ENCODE data around the gene ACACA.

The ACACA gene

GRCh38 chr17:37179893-37180292 is 226.7 kb downstream of the ACACA start:
- Histone ChIP-seq H3K9me2 (replicated peaks; ENCODE audit: insufficient read depth, low read length) (no peaks in the 10 kb centered on the region), H3K4me3 (ENCODE audit: low read length) (no peak overlapping the region), H2AFZ (ENCODE audit: low read length) (no peak overlapping the region), H3K9ac (ENCODE audit: low read length) (no peak overlapping the region), H3K27ac (ENCODE audit: low read length) (no peak overlapping the region), H3K27me3 (replicated peaks; ENCODE audit: insufficient read depth, low read length) (no peaks in the 10 kb centered on the region), H3K9me3 (replicated peaks; ENCODE audit: insufficient read depth, low read length) (no peaks in the 10 kb centered on the region), H3K79me2 (ENCODE audit: low read length) (no peaks in the 10 kb centered on the region), H3K4me1 (ENCODE audit: low read length) (no peaks in the 10 kb centered on the region), H4K20me1 (ENCODE audit: insufficient read depth, low read length) (no peaks in the 10 kb centered on the region), H3F3A (ENCODE audit: insufficient read depth, low read length) (no peaks in the 10 kb centered on the region), H3K4me2 (ENCODE audit: low read depth, low read length) (no peak overlapping the region), H3K36me3 (replicated peaks; ENCODE audit: insufficient read depth, low read length) (peaks cover 3% of the 10 kb centered on the region)
- DNase-seq: no peak
- no peak for TF ChIP-seq EZH2phosphoT487 (IDR thresholded peaks at IDR 0.05; ENCODE audit: low read length)
- TF ChIP-seq, protein P1, sequence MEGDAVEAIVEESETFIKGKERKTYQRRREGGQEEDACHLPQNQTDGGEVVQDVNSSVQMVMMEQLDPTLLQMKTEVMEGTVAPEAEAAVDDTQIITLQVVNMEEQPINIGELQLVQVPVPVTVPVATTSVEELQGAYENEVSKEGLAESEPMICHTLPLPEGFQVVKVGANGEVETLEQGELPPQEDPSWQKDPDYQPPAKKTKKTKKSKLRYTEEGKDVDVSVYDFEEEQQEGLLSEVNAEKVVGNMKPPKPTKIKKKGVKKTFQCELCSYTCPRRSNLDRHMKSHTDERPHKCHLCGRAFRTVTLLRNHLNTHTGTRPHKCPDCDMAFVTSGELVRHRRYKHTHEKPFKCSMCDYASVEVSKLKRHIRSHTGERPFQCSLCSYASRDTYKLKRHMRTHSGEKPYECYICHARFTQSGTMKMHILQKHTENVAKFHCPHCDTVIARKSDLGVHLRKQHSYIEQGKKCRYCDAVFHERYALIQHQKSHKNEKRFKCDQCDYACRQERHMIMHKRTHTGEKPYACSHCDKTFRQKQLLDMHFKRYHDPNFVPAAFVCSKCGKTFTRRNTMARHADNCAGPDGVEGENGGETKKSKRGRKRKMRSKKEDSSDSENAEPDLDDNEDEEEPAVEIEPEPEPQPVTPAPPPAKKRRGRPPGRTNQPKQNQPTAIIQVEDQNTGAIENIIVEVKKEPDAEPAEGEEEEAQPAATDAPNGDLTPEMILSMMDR (IDR thresholded peaks at IDR 0.05; ENCODE audit: low read length): no peak
- TF ChIP-seq EZH2 (optimal IDR thresholded peaks at IDR 0.05; ENCODE audit: low read depth, low read length): no peak

GRCh38 chr17:37177254-37177870 is 229.3 kb downstream of the ACACA start:
- Histone ChIP-seq H3K9me2 (replicated peaks; ENCODE audit: insufficient read depth, low read length) (no peaks in the 10 kb centered on the region), H3K9ac (ENCODE audit: low read length) (no peak overlapping the region), H4K20me1 (ENCODE audit: insufficient read depth, low read length) (no peaks in the 10 kb centered on the region), H3K4me2 (ENCODE audit: low read depth, low read length) (no peak overlapping the region), H3K27me3 (replicated peaks; ENCODE audit: insufficient read depth, low read length) (no peaks in the 10 kb centered on the region), H3K36me3 (replicated peaks; ENCODE audit: insufficient read depth, low read length) (peaks cover 3% of the 10 kb centered on the region), H2AFZ (ENCODE audit: low read length) (no peak overlapping the region), H3K4me1 (ENCODE audit: low read length) (no peaks in the 10 kb centered on the region), H3K9me3 (replicated peaks; ENCODE audit: insufficient read depth, low read length) (no peaks in the 10 kb centered on the region), H3K27ac (ENCODE audit: low read length) (no peak overlapping the region), H3K79me2 (ENCODE audit: low read length) (no peaks in the 10 kb centered on the region), H3F3A (ENCODE audit: insufficient read depth, low read length) (no peaks in the 10 kb centered on the region), H3K4me3 (ENCODE audit: low read length) (no peak overlapping the region)
- no peak for DNase-seq
- TF ChIP-seq, protein P1 (IDR thresholded peaks at IDR 0.05; ENCODE audit: low read length): no peak
- TF ChIP-seq EZH2phosphoT487 (IDR thresholded peaks at IDR 0.05; ENCODE audit: low read length) (no peak), EZH2 (optimal IDR thresholded peaks at IDR 0.05; ENCODE audit: low read depth, low read length) (no peak)

GRCh38 chr17:37176723-37177122 is 229.9 kb downstream of the ACACA start:
- Histone ChIP-seq H3K27ac (ENCODE audit: low read length) (no peak overlapping the region), H3K9ac (ENCODE audit: low read length) (no peak overlapping the region), H3K27me3 (replicated peaks; ENCODE audit: insufficient read depth, low read length) (no peaks in the 10 kb centered on the region), H3K4me2 (ENCODE audit: low read depth, low read length) (no peak overlapping the region), H3K9me3 (replicated peaks; ENCODE audit: insufficient read depth, low read length) (no peaks in the 10 kb centered on the region), H4K20me1 (ENCODE audit: insufficient read depth, low read length) (no peaks in the 10 kb centered on the region), H3K79me2 (ENCODE audit: low read length) (no peaks in the 10 kb centered on the region), H3K9me2 (replicated peaks; ENCODE audit: insufficient read depth, low read length) (no peaks in the 10 kb centered on the region), H3K36me3 (replicated peaks; ENCODE audit: insufficient read depth, low read length) (peaks cover 3% of the 10 kb centered on the region), H2AFZ (ENCODE audit: low read length) (no peak overlapping the region), H3K4me1 (ENCODE audit: low read length) (no peaks in the 10 kb centered on the region), H3K4me3 (ENCODE audit: low read length) (no peak overlapping the region), H3F3A (ENCODE audit: insufficient read depth, low read length) (no peaks in the 10 kb centered on the region)
- no peak for DNase-seq
- TF ChIP-seq, protein P1 (IDR thresholded peaks at IDR 0.05; ENCODE audit: low read length): no peak
- TF ChIP-seq EZH2phosphoT487 (IDR thresholded peaks at IDR 0.05; ENCODE audit: low read length) (no peak), EZH2 (optimal IDR thresholded peaks at IDR 0.05; ENCODE audit: low read depth, low read length) (no peak)

All from MM.1S (cell line).